Keratinocyte (primary cell): ENCODE results near the gene TMEM150B.

Experiments used
- EZH2 ChIP-seq: IDR thresholded peaks from one replicate; pipeline ENCODE4 v1.6.1; 2012; ENCODE audit warnings: inconsistent platforms, mild to moderate bottlenecking, low read length, moderate library complexity
- TF ChIP-seq, protein P1 (sequence below), 3 experiments: IDR thresholded peaks in 1 of 3; conservative IDR thresholded peaks in 1 of 3; optimal IDR thresholded peaks in 1 of 3; 2 replicates in 2 of 3; 3 replicates in 1 of 3; pipeline versions ENCODE3 to v1.5.1; 2011; ENCODE audit warnings: low read length in 3 of 3, mild to moderate bottlenecking in 3 of 3, moderate library complexity in 2 of 3, control low read depth in 1 of 3, inconsistent platforms in 1 of 3; ENCODE audit not compliant: insufficient read depth in 2 of 3; ENCODE audit errors: extremely low read depth in 1 of 3

DNA sequence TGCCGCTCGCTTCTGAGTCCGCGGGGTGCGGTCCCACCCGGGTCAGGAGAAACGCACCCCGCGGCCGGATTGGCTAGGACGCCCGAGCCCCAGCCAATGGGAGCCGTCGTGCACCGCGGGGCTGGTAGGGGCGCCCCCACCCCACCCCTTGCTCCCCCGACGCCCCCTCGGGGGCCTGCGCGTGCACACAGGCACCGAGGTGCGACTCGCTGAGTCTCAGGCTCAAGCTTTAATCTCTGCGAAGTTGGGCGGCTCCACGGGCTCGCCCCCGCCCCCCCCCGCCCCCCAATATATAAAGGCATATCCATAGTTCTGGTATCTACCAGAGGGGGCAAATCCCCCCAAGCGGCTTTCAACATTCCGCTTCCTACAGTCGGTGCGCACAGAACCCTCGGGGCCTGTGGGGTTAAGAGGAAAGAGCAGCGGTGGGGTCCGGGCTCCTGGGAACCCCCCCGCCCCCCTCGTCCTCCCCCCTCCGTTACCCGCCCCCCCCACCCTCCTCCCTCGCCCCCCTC, 29.6 kb upstream of the TMEM150B start, which contains the start of gene COX6B2:
- TF ChIP-seq, protein P1, sequence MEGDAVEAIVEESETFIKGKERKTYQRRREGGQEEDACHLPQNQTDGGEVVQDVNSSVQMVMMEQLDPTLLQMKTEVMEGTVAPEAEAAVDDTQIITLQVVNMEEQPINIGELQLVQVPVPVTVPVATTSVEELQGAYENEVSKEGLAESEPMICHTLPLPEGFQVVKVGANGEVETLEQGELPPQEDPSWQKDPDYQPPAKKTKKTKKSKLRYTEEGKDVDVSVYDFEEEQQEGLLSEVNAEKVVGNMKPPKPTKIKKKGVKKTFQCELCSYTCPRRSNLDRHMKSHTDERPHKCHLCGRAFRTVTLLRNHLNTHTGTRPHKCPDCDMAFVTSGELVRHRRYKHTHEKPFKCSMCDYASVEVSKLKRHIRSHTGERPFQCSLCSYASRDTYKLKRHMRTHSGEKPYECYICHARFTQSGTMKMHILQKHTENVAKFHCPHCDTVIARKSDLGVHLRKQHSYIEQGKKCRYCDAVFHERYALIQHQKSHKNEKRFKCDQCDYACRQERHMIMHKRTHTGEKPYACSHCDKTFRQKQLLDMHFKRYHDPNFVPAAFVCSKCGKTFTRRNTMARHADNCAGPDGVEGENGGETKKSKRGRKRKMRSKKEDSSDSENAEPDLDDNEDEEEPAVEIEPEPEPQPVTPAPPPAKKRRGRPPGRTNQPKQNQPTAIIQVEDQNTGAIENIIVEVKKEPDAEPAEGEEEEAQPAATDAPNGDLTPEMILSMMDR (optimal IDR thresholded peaks at IDR 0.05 in 1 of 3, IDR thresholded peaks at IDR 0.05 in 1 of 3, conservative IDR thresholded peaks at IDR 0.05 in 1 of 3; ENCODE audit: extremely low read depth in 1 of 3, insufficient read depth in 2 of 3, low read length in 3 of 3): no peak
- TF ChIP-seq EZH2: no peak
